ENCODE data around the gene ST13. TPM values are rescaled to one million over a fixed set of nuclear protein-coding genes. Genes with fewer than 3 reads are reported as not detected.
A peak's percentile ranks its signal among the peaks of the same experiment; 100 is the strongest.
"Not testable (repeated sequence)": the region's sequence is repeated elsewhere in the genome, so short reads cannot be mapped to it uniquely, and the experiment has no call there.

ST13 gene
- total RNA-seq, 1 donor from 2014 or later, result 222 TPM

DNA sequence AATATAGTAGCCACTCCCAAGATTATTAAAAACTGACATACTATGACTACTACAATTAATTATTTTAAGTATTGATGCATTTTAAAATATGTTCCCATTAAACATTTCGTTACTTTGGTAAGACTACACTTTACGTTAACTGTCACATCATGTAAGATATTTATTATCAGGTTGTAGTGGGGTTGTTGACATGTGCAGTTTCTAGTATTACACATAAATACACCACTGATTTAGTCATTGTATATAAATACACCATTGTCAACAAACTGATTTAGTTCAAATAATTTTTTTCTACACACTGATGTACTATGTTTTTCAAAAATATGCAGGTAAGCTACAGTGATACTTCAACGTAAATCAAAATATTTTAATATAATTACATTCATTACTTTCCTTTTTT lies 11.5 kb downstream of the ST13 start:
- no peak for DNase-seq (ENCODE audit: low read depth)

DNA sequence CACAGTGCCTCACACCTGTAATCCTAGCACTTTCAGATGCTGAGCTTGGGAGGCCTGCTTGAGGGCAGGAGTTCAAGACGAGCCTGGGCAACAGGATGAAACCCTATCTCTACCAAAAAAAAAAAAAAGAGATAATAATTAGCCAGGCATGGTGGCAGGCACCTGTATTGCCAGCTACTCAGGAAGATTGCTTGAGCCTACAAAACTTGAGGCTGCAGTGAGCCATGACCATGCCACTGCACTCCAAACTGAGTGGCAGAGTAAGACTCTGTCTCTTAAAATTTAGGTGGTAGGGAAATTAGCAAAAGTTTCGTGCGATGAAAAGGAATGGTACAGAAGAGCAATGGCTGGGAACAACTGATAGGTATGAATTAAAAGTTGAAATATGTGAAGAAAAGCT lies 18.0 kb downstream of the ST13 start:
- DNase-seq (ENCODE audit: low read depth), result no peak

DNA sequence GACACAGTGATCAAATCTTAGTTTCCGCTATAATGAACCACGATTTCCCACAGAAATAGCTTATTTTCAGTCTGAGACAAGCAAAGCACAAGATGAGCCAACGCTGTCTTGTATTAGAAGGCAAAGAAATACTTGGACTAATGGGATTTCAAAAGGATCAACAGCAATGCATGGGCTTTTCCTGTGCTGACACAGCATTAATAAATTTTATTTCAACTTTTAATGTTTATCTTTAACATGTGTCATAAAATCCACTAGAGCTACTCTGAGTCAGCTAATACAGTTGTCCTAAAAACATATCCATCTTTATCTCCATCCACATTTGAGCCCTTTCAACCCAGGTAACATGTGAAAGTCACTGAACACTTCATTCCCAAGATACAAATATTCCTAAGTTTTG lies 21.8 kb downstream of the ST13 start:
- DNase-seq (ENCODE audit: low read depth), result no peak

DNA sequence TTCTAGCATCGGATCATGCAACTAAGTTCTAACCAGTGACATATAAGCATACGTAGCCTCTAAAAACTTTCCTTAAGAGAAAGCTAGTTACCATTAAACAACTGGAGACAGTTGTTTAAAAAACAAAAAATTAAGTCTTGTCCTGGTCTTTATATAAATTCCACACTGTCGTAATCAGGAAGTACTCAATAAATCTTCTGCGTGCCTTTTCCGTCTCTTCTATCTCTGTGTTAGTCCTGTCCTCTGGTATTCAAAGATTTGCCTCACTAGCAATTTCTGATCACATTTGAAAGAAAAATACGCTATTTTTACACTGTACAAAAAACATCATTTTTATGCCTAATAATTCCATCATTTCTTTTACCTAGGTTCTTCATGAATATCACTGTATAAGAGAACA lies 27.3 kb downstream of the ST13 start:
- no peak for DNase-seq (ENCODE audit: low read depth)

DNA sequence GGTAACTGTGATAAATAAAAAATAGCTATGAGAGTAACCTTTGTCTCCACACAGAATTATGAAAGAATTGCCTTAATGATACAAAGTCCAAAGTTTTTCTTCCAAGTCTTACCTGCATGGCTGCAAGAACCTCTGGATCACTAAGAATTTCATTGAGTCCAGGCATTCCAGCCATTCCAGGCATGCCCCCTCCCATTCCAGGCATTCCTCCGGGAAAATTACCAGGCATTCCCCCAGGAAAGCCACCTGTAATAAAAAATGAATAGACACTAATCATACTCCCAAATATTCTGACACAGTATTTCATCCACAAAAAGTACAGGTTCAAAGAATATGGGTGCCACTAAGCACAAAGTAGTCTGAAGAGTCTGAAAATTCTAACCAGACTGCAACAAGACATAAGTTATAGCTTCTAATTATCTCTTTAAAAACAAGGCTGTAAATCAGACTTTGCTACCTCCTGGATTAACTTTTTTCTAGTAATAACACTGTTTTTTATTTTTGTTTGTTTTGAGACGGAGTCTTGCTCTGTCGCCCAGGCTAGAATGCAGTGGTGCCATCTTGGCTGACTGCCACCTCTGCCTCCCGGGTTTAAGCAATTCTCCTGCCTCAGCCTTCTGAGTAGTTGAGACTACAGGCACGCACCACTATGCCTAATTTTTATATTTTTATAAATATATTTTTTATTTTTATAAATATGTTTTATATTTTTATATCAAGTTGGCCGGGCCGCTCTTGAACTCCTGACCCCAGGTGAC lies 29.3 kb downstream of the ST13 start:
- DNase-seq (ENCODE audit: low read depth), result no peak

DNA sequence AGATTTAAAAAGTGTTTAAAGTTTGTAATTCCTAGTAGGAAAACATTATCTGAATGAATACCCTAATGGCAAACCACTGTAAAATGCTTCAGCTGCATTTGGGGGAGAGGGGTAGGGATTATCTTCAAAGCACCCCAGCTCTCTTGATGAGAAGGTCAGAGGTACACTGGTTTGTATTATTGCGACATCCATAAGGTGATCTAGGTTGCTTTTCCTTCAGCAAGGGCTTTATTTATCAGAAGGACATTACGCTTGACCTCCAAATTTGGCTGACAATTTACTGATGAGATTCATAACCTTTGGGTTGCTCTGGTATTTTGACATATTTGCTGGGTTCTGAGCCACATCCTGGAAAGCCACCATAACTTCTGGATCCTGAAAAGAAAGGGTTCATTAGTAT lies 30.1 kb downstream of the ST13 start:
- DNase-seq (ENCODE audit: low read depth), result not testable (repeated sequence)

DNA sequence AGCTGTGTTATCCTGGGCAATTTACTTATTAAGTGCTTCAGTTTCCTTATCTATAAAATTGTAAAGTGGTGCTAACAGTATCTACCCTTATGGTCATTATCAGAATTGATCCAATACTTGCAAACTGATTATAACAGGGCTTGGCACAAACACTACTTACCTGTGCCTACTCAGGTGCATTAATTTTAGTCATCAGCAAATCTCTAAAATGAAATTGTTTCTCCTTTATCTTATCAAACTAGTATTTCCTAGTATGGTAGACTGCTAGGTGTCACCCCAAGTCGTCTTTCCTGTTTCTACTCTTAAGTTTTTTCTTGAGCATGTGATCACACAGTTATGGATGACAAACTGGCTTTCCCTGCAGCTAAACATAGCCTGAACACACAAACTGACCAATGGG lies 33.0 kb downstream of the ST13 start:
- no peak for DNase-seq (ENCODE audit: low read depth)

DNA sequence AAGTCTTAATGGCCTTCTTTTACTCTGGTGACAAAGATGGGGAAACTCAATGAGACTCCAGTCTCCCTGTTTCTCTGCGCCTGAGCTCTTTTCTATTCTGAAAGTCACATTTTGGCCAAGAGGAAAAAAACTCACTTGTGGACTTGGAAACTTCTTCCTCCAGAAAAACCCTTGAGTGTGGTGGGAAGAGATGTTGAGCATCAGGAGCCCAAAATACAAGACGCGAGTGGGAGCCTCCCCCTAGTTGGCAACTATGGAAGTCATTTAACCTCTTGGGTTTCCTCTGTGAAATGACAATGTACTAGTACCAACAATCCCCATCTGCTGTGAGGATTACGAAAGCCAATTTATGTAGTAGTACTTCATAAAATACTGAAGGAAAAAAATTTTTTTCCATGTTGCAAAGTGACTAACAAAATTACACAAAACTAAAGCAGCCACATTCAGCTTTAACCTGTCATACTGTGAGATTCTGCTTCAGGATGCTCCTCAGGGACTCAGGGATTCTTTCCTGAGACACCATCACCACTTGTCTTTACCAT lies 36.8 kb downstream of the ST13 start:
- no peak for DNase-seq (ENCODE audit: low read depth)

DNA sequence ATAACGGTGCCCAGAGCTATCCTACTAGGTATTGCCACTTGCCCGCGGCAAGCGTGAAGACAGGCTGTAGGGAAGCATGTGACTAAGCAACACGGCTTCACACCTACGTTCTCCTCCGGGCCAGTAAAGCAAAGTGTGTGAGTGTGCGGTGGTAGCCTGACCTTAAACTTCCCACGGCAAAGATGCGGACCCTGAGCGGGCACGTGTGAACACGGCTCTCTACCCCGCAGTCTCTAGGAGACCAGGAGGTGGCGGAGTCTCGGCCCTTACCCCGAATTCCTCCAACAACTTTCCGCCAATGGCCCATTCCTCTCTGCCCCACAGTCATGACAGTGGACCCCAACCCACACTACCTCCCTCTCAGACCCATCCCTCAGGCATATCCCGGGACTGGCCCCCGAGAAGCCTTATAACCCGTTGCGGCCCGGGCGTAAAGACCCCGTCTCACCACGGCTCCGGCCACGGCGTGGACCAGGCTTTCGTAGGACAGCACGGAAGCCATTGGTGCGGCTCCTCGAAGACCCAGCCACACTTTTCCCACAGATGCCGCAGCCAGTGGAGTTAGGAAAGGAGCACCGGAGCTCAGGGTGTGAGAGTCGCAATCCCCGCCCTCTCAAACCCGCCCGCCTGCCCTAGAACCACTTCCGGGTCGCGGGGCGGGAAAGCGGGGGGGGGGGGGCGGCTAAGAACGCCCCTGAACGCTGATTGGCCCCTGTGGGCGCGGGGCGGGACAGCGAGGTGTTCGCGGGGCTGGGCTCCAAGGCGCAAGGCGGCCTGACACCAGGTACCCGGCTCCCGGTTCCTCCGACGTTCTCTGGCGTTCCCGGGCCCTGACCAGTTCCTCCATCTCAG lies 37.5 kb downstream of the ST13 start, which contains the start of gene SLC25A17:
SLC25A17 (minus strand) TSS at position 600 of the 852 bp plus-strand sequence; CDS start at position 502, 98 bp downstream.
- peak; percentile 85 for DNase-seq (ENCODE audit: low read depth)

DNA sequence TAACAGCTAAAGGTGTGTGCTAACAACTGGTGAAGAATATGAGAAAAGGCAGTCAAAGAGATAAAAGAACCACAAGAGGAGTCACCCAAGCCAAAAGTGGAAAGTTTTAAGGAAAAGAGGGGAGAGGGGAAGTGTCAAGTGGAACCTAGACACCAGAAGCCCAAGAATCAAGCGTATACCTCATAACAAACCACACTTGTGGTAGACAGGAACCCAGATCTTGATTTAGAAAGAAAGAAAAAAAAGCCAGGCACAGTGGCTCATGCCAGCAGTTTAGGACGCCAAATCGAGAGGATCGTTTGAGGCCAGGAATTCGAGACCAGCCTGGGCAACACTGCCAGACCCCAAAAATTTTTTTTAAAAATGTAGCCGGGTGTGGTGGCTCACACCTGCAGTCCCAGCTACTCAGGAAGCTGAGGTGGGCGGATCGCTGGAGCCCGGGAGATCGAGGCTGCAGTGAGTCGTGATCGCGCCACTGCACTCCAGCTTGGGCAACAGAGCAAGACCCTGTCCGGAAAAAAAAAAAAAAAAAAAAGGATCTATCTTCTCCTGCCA lies 38.2 kb downstream of the ST13 start:
- no peak for DNase-seq (ENCODE audit: low read depth)

DNA sequence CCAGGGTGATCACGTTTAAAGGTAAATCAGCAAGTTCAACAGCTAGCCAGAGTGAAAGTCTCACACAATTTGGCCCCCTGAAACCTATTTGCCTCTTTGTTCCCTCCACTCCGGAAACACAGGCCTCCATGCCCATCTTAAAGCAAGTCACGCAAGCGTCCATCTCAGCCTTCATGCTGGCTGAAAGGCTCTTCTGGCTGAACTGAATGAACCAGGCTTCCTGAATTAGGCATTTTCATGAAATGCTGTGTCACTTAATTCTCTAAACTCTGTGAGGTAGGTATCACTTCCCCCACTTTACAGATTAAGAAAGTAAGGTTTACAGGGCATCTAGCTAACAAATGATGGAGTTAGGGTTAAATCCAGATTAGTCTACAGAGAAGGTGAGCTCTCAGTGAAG lies 38.7 kb downstream of the ST13 start:
- no peak for DNase-seq (ENCODE audit: low read depth)

DNA sequence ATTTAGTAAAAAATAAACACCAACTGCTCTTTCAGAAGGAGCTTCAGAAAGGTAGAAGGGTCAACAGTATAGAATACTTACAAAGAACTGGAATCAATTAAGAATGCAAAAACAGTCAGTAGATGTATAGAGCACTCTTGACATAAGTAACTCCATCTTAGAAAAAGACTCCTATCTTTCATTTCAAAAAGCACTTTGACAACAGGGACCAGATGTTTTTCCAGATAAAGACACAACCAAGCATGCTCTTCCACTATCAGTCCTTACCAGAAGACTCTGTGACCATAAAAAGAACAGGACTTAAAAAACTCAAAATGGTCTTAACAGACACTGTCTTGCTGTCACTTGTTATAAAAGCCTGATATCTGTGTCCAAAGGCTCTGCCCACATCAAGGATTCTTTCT lies 42.5 kb downstream of the ST13 start:
- no peak for DNase-seq (ENCODE audit: low read depth)

DNA sequence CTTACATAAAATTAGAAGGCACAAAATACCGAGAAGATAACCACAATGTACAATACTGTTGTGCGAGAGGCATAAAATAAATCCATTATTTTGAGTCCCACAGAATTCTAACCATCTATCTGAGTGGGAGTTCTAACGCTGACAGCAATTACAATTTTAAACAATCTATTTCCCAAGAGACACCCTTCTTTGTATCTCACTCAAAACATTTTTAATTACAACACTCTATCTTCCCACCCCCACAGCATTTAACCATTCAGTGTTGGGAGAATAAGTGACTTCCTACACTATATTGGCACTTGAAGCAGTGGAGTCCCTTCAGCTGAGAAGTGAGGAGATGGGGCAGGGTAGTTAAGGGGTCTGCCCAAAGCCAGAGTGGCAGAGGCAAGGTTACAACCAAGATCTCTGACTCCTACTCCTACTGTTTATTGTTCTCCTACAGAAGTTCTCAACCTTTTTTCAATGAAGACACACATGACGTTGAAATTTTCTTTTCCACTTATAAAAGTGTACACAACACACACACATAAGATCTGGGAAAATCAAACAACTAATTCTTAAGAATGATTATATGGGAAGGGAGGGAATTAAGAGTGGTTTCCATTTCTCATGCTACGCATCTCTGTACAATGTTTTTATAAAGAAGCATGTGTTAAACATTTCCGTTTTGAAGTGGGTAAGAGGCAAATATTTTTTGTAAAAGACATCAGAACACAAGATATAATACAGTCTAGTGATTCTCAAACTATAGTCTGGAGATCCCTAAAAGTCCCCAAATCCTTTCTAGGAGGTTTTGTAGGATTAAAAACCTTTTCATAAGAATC lies 48.2 kb downstream of the ST13 start:
- no peak for DNase-seq (ENCODE audit: low read depth)

DNA sequence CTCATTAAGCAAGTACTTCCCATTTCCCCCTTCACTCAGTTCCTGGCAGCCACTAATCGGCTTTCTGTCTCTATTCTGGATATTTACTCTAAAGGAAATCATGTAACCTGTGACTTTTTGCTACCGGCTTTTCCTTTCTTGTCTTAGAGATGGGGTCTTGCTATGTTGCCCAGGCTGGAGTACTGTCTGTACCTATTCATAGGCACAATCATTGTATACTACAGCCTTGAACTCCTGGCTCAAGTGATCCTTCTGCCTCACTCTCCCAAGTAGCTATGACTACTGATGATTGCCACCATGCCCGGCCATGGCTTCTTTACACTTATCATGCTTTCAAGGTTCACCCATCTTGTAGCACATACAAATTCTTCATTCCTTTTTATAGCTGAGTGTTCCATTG lies 49.7 kb downstream of the ST13 start:
- DNase-seq (ENCODE audit: low read depth), result no peak

DNA sequence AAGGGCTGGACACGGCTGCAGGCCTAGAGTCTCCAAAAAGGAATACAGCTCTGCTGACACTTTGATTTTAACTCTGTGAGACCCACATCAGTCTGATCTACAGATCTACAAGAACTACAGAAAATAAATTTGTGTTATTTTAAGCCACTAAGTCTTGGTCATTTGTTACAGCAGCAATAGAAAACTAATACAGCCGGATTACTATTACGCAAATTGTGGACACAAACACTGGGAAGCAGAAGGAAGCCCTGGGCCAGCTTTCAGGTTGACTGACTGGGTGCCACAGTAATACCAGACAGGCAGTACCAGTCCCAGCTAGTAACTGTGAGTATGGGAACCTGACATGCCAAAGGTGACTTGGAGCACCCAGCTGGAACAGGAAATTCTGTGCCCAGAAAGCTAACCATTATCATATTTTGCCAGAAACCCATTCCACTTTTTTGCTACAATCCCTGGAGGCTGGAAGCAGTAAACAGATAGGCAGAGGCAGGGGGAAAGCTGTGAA lies 50.7 kb downstream of the ST13 start:
- DNase-seq (ENCODE audit: low read depth), result no peak

DNA sequence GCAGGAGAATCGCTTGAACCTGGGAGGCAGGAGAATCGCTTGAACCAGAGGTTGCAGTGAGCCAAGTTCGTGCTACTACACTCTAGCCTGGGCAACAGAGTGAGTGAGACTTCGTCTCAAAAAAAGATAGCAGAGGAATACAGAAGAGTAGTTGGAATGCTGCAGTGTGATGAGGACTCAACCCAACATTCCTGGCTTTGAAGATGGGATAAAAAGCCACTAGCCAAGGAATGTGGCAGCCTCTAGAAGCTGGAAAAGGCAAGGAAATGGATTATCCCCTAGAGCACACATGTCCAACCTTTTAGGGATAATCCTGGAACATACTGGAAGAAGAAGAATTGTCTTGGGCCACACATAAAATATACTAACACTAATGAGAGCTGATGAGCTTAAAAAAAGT lies 51.2 kb downstream of the ST13 start:
- DNase-seq (ENCODE audit: low read depth), result no peak

DNA sequence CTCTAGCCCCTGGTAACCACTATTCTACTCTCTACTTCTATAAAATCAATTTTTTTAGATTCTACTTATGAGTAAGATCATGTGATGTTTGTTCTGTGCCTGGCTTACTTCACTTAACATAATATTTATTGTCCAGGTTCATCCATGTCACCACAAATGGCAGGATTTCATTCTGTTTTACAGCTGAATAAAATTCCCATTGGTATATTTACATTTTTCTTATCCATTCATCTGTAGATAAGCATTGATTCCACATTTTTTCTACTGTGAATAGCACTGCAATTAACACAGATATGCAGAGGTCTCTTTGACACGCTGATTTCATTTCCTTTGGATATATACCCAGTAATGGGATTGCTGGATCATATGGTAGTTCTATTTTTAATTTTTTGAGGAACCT lies 53.1 kb downstream of the ST13 start:
- no peak for DNase-seq (ENCODE audit: low read depth)

DNA sequence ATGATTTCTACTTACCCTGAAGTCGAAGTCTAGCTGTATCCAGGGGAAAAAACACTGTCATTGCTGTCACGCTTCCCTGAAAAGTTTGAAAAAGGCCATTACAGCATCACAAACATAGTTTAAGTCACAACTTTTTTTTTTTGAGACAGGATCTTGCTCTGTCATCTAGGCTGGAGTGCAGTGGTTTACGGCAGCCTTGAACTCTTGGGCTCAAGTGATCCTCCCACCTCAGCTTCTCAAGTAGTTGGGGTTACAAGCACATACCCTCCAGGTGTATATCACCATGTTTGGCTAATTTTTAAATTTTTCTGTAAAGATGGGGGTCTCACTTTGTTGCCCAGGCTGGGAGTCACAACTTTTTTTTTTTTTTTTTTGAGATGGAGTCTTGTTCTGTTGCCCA lies 57.4 kb downstream of the ST13 start:
- DNase-seq (ENCODE audit: low read depth), result no peak

DNA sequence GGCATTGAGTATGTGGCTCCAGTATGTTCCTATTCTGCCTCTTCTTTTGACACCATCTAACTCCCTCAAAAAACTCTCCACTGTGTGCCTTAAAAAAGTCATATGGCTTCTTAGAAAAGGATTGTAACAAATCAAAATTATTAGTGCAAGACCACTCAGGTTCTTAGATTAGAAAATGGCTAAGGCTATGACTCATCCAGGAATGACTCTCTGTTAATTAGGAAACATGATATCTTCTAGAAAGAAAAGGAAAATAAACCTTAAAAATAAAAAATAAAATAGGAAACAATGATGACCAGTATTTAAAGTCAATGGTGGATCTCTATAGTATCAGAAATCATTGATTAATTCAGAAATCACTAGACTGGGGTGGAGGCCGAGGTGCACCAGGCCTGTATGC lies 59.0 kb downstream of the ST13 start:
- DNase-seq (ENCODE audit: low read depth), result peak; percentile 33

DNA sequence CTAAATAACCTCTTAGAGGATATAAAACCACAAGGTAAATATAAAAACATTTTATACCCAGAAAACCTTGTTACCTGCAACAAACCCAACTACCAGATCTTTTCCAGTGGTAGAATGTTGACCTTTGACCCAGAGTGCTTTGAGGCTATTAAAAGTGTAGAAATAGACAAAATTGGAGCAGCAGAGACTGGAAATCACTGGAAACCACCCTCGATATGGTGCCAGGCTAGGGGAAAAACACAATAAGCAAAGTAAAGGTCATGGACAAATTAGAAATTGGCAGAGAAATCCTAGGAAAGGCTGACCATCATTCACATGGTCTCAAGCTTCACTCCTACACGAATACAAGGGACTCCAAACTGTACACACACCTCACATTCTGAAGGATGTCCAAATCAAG lies 64.0 kb downstream of the ST13 start:
- no peak for DNase-seq (ENCODE audit: low read depth)

DNA sequence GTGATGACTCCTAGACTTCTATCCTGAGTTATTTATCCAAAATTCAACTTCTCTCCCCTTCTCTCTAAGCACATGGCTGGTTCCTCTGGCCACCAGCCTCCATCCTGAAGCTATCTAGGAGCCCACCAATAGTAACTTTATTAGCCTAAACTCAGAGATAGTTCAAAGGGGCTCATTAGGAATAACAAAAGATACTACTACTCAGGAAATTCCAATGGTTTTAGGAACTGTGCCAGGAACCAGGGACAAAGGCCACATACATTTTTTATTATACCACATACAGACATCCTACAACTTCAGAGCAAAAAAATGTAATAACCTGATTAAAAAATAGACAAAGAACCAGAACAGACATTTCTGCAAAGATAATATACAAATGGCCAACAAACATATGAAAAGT lies 65.2 kb downstream of the ST13 start:
- DNase-seq (ENCODE audit: low read depth), result no peak

All from myocyte (in vitro differentiated cells).